ENCODE measurements around the gene HADHB.
"Not testable (repeated sequence)": the region's sequence is repeated elsewhere in the genome, so short reads cannot be mapped to it uniquely, and the experiment has no call there.

HADHB gene

GRCh38 chr2:26317377-26318105 is 72.8 kb downstream of the HADHB start:
- TF ChIP-seq GATA1 (IDR thresholded peaks at IDR 0.05; ENCODE audit: low read depth, low read length) (no peak), POLR2A (IDR thresholded peaks at IDR 0.05; ENCODE audit: low read length) (no peak)
- DNase-seq = no peak

GRCh38 chr2:26318950-26319349 is 74.2 kb downstream of the HADHB start:
- TF ChIP-seq POLR2A (IDR thresholded peaks at IDR 0.05; ENCODE audit: low read length) (no peak), GATA1 (IDR thresholded peaks at IDR 0.05; ENCODE audit: low read depth, low read length) (no peak)
- DNase-seq = no peak

DNA sequence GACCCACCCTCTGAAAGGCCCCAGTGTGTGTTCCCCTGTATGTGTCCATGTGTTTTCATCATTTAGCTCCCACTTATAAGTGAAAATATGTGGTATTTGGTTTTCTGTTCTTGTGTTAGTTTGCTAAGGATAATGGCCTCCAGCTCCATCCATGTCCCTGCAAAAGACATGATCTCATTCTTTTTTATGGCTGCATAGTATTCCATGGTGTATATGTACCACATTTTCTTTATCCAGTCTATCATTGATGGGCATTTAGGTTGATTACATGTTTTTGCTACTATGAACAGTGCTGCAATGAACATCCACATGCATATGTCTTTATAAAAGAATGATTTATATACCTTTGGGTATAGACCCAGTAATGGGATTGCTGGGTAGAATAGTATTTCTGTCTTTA is 79.7 kb downstream of the HADHB start:
- not testable (repeated sequence) for DNase-seq

GRCh38 chr2:26324903-26325302 is 80.2 kb downstream of the HADHB start:
- TF ChIP-seq POLR2A (IDR thresholded peaks at IDR 0.05; ENCODE audit: low read length) (no peak), GATA1 (IDR thresholded peaks at IDR 0.05; ENCODE audit: low read depth, low read length) (no peak)
- no peak for DNase-seq

GRCh38 chr2:26325851-26326250 is 81.1 kb downstream of the HADHB start:
- no peak for TF ChIP-seq POLR2A (IDR thresholded peaks at IDR 0.05; ENCODE audit: low read length)
- no peak for TF ChIP-seq GATA1 (IDR thresholded peaks at IDR 0.05; ENCODE audit: low read depth, low read length)
- DNase-seq = no peak

- DNase-seq = no peak
- TF ChIP-seq GATA1 (IDR thresholded peaks at IDR 0.05; ENCODE audit: low read depth, low read length) = no peak
- TF ChIP-seq POLR2A (IDR thresholded peaks at IDR 0.05; ENCODE audit: low read length) = no peak
Observed at GRCh38 chr2:26326514-26326913, 81.8 kb downstream of the HADHB start.

DNA sequence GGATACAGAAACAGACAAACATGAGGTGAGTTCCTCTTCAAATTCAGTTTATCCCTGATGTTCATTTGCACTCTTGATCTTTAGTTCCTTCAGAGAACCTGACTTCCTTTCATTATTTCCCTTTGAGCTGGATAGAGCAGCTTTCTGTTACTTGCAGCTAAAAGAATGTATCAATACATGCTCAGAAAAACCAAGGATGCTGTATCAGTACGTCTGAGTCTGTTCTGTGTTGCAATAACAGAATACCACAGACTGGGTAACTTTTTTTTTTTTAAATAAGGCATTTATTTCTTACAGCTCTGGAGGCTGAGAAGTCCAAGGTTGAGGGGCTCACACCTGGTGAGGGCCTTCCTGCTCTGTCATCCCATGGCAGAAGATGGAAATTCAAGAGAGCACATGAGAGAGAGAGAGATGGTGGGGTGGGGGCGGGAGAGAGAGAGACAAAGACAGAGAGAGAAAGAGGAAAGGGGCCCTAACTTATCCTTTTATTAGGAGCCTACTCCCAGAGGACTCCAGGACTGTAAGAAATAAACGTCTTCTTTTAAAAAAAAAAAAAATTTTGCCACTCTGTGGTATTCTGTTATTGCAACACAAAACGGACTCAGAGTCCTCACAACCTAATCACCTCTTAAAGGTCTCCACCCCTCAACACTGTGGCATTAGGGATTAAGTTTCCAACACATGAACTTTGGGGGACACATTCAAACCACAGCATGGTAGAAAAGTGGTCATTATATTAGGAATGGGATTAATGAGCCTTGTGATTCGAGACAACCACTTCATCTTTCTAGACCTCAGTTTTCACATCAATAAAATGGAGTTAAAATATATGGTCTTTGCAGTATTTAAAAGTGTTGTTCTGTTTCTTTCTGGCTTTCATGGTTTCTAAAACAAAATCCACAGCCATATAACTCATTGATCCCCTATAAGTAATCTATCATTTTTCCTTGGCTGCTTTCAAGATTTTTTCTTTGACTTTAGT is 82.8 kb downstream of the HADHB start:
- TF ChIP-seq POLR2A (IDR thresholded peaks at IDR 0.05; ENCODE audit: low read length) = no peak
- no peak for TF ChIP-seq GATA1 (IDR thresholded peaks at IDR 0.05; ENCODE audit: low read depth, low read length)
- DNase-seq = no peak

GRCh38 chr2:26329083-26329482 is 84.3 kb downstream of the HADHB start:
- not testable (repeated sequence) for DNase-seq

DNA sequence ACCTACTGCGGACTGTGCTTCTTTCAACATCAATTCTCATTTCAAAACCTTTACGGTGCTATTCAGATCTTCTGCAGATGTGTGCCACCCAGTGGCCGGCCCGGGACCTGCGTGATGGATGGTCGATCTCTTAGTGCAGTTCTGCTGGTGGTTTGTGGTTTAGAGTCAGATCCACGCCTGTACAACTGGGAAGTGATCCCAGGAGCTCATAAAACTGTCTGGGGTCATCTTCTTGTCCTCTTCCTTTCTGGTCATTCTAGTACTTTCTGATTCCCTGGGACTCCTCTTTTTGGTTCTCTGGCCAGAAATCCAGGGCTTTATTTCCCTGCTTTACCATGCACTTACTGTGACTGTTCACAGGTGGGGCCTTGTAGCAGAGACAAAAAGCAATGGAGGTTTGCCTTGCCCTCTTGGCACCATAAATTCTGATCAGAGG is 85.4 kb downstream of the HADHB start:
- DNase-seq = peak; percentile 79 to 89

GRCh38 chr2:26330604-26331003 is 85.9 kb downstream of the HADHB start:
- DNase-seq = no peak
- TF ChIP-seq GATA1 (IDR thresholded peaks at IDR 0.05; ENCODE audit: low read depth, low read length) (no peak), POLR2A (IDR thresholded peaks at IDR 0.05; ENCODE audit: low read length) (no peak)

More for the DNA sequence above, 85.4 kb downstream of the HADHB start:
- no peak for TF ChIP-seq GATA1 (IDR thresholded peaks at IDR 0.05; ENCODE audit: low read depth, low read length)
- no peak for TF ChIP-seq POLR2A (IDR thresholded peaks at IDR 0.05; ENCODE audit: low read length)

DNA sequence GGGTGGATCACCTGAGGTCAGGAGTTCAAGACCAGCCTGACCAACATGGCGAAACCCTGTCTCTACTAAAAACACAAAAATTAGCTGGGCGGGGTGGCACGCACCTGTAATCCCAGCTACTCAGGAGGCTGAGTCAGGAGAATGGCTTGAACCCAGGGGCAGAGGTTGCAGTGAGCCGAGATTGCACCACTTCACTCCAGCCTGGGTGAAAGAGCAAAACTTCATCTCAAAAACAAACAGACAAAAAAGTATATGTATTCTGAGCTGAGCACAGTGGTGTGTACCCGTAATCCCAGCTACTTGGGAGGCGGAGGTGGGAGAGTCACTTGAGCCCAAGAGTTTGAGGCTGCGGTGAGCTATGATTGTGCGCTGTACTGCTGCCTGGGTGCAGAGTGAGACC is 86.6 kb downstream of the HADHB start:
- DNase-seq = not testable (repeated sequence)

- no peak for DNase-seq
- no peak for TF ChIP-seq GATA1 (IDR thresholded peaks at IDR 0.05; ENCODE audit: low read depth, low read length)
- TF ChIP-seq POLR2A (IDR thresholded peaks at IDR 0.05; ENCODE audit: low read length) = no peak
Observed at GRCh38 chr2:26333293-26333692, 88.6 kb downstream of the HADHB start.

DNA sequence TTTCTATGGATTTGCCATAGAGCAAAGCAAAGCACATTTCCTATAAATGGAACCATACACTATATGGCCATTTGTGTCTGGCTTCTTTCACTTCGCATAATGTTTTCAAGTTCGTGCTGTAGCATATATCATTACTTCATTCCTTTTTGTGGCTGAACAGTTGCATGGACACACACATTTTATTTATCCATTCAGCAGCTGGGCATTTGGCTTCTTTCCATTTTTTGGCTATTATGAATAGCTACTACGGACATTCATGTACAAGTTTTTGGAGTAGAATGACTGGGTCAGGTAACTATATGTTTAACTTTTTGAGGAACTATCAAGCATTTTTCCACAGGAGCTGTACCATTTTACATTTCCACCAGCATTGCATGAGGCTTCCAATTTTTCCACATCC is 90.5 kb downstream of the HADHB start:
- TF ChIP-seq POLR2A (IDR thresholded peaks at IDR 0.05; ENCODE audit: low read length) (no peak), GATA1 (IDR thresholded peaks at IDR 0.05; ENCODE audit: low read depth, low read length) (no peak)
- no peak for DNase-seq

DNA sequence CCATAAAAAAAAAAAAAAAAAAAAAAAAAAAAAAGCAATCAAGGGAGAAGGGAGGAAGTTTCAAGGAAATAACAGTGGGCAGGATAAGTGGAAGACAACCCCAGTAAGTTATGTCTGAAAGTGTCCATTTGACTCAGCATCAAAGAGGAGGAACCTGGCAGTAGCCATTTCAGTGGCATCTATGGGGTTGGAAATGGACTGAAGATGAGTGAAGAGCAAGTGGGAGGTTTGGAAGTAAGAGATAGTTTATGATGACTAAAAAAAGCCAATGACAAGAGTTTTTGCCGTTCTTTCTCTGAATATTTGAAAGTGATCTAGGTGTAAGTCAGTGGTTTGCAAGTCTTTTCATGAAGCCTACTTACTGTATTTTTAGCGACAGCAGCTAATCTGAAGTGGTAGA is 92.0 kb downstream of the HADHB start:
- TF ChIP-seq GATA1 (IDR thresholded peaks at IDR 0.05; ENCODE audit: low read depth, low read length) = no peak
- no peak for TF ChIP-seq POLR2A (IDR thresholded peaks at IDR 0.05; ENCODE audit: low read length)
- DNase-seq = no peak

DNA sequence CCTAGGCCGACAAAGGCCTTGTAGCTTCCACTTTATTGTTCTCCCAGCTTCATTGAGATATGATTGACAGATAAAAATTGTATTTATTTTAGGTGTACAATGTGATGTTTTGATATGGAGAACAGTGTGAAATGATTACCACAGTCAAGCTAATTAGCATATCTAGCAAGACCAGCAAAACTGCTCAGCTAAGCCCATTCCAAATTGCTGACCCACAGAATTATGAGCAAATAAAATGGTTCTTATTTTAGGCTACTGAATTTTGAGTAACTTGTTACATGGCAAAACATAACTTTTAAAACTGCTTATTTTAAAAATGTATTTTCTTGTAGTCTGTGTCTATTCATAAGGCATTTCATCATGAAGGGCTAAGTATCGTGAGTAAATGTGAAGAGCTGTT is 92.6 kb downstream of the HADHB start:
- TF ChIP-seq GATA1 (IDR thresholded peaks at IDR 0.05; ENCODE audit: low read depth, low read length) = no peak
- TF ChIP-seq POLR2A (IDR thresholded peaks at IDR 0.05; ENCODE audit: low read length) = no peak

More for the DNA sequence above, 92.6 kb downstream of the HADHB start:
- no peak for DNase-seq
